HG03025 (cell line): Measurements from ENCODE around the gene PHKB.

ENCODE experiments used
- ATAC-seq: cut with Tn5 transposase; IDR thresholded peaks from one replicate; pipeline ENCODE4 v1.9.1; 2021; ENCODE audit warnings: mild to moderate bottlenecking, moderate library complexity; ENCODE audit not compliant: unreplicated experiment, low FRiP score

Gene PHKB

GRCh38 chr16:47611848-47612493, 150.8 kb downstream of the PHKB start:
- ATAC-seq, result no peak

DNA sequence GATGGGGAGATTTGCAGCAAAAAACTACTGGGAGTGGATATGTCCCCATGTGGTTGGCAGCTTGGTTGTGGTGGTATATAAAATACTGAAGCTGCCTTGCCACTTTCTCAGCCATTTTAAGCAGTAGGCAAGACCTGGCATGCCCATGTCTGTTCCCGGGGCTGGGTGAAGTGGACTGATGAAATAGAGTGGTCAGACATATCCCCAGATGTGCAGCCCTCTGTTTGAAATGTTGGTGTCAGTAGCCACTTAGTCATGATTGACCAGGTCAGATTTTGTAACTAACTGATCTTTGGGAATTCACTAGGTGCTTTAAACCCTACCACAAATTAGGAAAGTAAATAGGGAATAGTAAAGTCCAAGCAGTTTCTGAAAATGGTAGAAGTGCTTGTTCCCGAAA, 151.6 kb downstream of the PHKB start:
- ATAC-seq, result no peak

DNA sequence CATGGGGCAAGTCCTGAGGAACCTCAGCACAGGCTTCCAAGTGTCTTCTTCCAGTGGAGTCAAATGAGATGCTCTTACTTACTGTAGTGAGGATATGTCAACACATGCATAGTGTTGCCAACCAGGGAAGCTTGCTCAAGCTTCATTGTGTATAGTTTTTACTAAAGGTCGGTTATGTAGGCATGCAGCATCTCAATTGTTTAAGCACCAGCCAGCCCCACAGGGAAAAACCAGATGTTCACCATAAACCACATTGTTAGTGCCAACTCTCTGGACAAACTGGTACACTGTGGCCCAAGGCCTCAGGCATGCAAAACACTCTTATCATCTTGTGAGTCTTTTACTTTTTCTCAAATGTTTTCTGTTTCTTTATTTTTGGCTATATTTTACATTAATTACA, 152.1 kb downstream of the PHKB start:
- ATAC-seq, result no peak

DNA sequence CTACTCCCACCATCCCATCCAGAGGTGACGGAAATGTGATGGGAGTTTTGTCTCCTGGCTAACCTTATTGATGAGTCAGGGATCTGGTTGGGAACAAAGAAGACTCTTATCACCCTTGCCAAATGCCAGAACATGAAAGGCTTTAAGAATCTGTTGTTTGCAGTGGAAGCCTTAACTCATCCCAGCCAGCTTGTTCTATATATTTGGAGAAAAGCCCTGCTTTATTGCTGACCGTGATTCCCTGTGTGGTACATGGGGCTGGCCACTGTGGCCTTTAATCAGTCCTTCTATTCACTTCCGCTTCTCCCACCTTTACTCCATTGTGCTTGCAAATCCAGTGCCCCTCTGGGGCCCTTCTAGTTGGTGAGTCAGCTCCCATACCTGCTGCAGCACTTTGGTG, 156.6 kb downstream of the PHKB start:
- ATAC-seq, result no peak

GRCh38 chr16:47622451-47623176, 161.5 kb downstream of the PHKB start:
- ATAC-seq, result no peak

GRCh38 chr16:47624563-47624962, 163.4 kb downstream of the PHKB start:
- ATAC-seq, result no peak

DNA sequence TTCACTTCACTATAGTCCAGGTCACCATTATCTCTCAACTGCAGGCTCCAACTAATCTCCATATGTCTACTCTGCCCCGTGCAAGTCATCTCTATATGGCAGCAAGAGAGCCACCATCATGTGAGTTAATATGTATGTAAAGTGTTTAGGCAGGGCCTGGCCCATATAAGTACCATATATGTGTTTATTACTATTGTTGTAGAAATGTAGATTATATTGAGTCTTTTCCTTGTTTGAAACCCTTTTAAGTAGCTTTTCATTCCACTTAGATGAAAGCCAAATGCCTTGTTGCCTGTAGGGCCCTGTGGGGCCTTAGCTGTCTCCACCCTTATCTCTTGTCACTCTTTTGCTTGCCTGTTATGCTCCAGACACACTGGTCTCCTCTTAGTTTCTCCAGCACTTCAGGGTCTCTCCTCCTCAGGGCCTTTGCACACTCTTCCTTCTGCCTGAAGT, 164.0 kb downstream of the PHKB start:
- no peak for ATAC-seq

DNA sequence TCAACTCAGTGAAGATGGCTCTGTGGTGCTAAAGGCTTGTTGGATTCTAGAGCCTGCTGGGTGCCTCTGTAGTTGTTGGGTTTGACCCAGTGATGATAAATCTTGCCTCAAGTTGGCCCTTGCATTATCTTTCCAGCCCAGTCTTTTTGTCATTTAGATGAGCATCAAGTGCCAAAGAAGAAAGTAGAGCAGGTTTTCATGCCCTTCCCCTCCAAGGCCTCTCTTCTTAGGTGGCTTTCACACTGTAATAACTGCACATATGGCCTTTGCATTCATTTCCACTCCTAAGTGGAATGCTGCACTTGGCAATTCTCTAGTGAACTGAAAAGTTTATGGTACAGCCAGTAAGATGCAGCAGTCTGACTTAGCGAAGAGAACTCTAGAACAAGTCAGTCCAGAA, 165.1 kb downstream of the PHKB start:
- no peak for ATAC-seq

DNA sequence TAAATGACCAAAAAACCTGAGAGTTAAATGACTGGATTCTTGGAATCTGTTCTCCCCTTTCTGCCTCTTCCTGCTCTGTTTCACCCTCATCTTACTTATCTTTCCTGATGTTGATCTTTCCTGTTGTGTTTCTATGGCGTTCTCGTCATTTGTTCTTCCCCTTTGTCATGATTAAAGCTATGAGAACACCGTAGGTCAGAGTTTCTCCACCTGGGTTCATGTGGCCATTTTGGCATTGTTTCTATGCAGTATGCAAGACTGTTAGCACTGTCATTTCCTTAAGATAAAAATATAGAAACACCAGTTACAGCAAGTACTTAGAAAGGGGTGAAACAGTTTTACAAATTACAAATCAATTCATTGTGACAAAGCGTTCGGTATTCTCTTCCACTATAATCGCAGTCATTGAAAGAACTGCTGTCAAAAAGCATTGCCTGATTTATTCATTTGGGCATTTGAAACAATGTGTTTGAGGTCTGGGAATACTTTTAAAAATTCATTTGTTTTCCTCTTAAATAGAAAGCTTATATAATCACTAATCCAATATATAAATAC, 166.0 kb downstream of the PHKB start:
- no peak for ATAC-seq

DNA sequence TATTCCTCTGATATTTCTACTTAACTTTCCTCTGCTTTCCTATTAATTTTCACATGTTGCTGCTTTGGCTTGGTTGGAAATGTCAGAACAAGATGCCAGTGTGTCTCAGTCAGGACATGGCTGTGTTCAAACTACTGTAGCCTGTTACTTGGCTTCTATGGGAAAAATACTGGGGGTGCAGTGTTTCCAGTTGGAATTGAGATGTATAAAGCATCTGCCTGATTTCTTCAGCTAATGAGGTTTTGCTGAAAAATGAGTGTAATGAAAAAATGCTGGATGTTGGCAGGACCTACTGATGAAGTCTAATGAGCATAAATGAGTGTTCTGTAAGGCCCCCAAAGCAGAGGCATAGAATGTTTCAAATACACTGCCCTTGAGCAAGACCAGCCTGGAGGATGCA, 166.6 kb downstream of the PHKB start:
- ATAC-seq, result no peak

DNA sequence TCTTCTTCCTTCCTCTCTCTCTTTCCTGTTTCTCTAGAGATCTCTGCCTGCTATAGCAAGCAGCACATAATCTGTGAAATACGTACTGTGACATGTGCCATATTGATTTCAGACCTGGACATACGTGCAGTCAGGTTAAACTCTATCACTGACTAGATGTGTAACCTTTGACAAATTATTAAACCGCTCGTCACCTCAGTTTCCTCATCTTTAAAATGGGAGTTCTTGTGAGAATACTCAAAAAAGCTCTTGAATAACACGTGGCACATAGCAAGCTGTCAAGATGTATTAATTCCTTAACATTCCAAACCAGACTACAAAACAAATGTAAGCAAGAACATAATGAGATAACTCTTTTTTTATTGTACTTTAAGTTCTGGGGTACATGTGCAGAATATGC, 170.0 kb downstream of the PHKB start:
- ATAC-seq, result no peak

DNA sequence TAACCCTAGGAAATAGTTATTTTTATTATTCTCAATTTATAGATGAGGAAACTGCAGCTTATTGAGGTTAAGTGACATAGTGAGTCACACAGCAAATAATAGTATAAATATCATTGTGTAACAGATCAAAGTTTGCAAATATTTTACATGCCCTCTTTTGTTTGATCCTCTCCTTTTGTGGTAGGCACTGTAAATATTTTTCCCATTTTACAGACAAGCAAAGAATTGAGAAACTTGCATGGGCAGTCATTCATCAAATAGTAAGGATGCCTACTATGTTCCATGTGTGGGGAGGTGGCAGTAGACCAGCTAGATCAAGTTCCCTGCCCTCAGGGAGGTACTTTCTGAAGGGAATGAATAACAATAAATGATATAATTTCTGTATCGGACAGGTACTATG, 173.0 kb downstream of the PHKB start:
- no peak for ATAC-seq

DNA sequence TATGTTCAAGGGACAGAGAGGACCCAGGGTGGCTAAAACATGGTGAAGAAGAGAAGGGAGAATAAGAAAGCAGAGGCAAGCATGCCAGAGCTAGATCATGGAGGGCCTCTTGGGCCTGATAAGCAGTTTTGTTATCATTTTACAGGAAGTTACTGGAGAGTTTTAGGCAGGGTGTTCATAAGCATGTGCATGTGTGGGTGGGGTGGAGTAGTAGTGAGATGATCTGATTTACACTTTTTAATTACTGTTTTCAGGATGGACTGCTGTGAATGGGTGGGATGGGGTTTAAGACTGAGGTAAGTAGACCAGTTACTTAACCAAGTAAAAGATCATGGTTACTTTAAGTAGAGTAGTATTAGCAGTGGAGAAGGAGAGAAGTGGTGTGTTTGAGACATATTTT, 173.6 kb downstream of the PHKB start:
- no peak for ATAC-seq

DNA sequence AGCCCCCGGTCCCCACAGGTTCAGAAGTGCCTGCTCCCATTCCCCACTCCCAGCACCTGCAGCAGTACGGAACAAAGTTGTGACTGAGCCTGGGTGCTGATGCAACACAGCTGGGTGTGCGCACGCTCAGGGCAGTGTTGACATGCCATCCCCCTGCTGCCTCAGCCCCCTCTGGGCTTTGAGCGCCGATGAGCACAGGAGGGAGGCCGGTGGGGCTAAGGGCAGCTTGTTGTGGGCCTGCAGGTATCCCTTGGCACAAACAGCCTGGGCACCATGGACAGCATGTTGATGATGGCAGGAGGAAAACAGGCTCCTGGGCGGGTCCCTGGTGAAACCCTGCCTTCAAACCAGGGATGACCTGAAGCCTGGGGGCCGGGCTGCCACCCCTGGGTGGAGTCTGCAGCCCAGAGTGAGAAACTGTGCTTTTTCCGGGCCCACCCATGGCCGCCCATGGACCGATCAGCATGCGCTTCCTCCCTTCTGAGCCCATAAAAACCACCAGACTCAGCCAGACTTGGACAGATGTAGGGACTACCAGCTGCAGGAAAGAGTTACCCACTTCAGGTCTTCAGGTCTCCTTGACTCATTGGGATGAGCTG, 175.5 kb downstream of the PHKB start:
- ATAC-seq, result no peak

GRCh38 chr16:47638175-47638574, 177.0 kb downstream of the PHKB start:
- no peak for ATAC-seq

- no peak for ATAC-seq
Measured at GRCh38 chr16:47640661-47641060, 179.5 kb downstream of the PHKB start.

DNA sequence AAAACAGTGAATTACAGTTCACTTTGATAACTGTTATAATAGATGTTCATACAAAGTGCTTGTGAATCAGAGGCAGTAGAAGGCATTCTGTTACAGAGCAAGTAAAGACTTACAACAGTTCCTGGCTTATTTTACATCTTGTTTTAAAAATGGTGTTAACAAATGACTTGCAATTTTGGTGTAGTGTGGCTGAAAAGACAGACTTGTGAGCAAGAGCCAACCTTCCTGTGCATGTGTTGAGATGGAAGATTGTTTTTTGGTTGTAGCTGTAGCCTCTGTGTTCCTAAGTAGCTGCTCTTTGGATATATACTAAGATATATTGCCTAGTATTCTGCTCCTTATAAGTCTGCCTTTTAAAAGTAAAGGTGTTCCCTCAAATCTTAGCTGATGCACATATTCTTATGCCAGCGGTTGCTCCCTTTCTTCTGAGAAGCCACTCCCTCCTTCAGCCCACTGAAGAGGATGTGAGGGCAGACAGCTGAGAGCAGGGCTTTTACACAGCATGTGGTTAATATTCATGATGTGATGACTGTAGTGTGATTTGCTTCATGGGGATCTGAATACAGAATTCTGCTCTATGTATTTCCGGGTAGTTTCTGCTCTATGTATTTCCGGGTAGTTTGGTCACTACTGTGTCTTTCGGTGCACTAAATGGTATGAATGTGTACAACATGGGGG, 182.3 kb downstream of the PHKB start:
- ATAC-seq, result no peak

GRCh38 chr16:47644166-47644565, 183.0 kb downstream of the PHKB start:
- no peak for ATAC-seq

DNA sequence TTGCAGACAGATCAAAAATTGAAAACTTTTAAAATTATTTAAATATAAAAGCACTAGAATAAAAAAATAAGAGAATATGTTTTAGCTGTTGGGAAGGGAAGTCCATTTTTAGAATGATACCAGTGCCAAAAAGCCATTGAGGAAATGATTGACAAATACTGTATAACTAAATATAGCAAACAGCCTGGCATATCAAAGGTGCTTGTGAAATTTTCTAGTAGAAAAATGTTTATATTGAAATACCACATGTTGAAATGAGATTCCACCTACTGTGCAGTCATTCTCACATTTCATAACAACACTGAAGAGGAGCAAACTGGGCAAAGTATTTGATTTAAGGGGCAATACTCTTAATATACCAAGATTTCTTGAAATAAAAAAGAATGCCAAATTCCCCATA, 183.5 kb downstream of the PHKB start:
- no peak for ATAC-seq

DNA sequence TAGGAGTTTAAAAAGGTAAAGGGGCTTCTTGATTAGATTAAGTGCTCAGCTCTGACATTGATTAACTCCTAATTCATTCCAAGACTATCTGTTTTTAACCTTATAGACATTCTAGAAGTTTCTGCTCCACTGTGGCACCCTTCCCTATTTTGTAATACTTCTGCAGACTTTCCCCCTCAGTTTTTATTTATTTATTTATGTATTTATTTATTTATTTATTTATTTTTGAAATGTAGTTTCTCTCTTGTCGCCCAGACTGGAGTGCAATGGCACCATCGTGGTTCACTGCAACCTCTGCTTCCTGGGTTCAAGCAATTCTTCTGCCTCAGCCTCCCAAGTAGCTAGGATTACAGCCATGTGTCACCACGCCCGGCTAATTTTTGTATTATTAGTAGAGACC, 185.8 kb downstream of the PHKB start:
- ATAC-seq, result no peak

DNA sequence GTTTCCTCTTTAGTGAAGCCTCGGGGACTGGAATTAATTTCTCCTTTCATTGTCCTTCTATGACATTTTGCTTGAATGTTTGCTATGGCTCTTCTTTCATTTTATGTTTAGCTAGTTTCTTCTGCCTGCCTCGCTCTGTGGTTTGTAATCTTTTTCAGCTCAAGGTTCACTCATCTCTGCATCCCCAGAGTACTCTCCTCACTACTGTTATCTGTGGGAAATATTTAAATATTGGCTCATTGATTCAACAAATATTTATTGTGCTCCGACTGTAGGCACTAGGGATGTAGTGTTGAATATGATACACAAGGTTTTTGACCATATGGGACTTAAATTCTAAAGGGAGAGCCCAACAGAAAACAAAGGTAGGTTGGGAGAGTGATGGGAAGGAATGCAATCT, 195.9 kb downstream of the PHKB start:
- no peak for ATAC-seq
